IPS-NIHi7 (cell line): ENCODE measurements around the gene SLC37A1.

ENCODE experiments used
- DNase-seq: peaks from one replicate; pipeline ENCODE4 v3.0.0; 2012; ENCODE audit warnings: mixed read lengths; ENCODE audit errors: extremely low spot score

SLC37A1 gene

GRCh38 chr21:42527489-42528158 lies 14.0 kb downstream of the SLC37A1 start:
- no peak for DNase-seq

DNA sequence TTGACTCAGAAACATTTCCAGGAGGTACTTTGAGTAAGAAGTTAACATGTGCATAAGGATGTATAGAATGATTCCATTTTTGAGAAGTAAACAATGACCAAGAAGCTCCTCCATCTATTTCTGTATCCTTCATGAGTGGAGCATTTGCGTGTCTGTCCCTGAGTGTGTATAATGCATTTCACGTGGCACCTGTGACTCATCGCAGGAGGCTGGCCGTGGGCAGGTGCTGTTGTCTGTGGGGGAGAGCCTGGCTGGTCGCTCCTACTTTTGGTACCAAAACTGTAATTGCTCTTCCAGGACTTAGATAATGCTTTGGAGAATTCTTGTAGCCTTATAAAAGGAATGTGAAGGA lies 16.5 kb downstream of the SLC37A1 start:
- no peak for DNase-seq

DNA sequence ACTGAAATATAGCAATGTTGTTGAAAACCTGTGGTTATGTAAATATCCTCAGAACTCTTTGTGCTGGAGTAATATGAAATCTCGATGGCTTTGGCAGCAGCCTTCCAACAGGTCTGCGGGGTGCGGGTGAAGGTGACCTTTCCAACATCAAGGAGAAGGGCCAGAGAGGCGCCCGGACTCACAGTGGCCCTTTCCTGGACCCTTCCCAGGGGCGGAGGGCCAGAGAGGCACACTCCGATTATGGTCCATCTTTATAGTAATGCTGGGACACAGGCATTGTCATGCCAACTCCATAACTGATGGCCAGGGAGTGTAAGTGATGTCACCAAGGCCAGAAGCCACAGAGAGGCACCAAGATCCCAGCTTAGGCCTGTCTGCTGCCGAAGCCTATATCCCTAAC lies 18.1 kb downstream of the SLC37A1 start:
- no peak for DNase-seq

DNA sequence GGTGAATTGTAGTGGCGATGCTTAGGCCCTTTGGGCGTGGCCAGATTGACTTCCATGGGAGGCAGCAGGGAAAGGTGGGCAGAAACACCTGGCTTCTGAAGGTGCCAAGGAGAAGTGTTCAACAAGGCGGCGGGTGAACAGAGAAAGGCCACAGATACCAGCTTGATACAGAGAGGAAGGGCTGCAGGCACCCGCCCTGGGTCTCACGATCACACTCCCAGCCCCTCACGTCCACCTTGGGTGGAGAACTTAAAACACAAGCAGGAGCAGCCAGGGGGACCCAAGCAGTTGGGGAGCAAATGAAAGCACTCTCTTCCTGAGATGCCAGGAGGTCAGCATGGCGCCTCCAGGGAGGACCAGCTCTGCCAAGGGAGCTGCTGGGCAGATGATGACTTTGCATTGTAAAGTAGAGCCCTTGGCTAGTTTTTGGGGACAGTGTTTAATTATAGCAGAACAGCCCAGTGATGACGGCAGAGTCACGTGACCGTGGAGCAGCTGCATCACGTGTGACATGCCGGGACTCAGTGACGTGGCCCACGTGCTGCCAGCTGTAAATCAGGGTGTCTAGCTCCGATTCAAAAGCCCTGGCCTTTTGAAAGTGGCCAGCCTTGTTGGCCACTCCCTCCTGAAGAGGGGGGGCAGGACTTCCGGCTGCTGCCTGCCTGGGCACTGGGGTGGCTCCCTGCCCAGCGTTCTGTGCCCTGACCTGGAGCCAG lies 19.0 kb downstream of the SLC37A1 start:
- no peak for DNase-seq

GRCh38 chr21:42533306-42533962 lies 19.8 kb downstream of the SLC37A1 start:
- DNase-seq, result no peak

- no peak for DNase-seq
Measured at GRCh38 chr21:42533963-42534355, 20.3 kb downstream of the SLC37A1 start.

DNA sequence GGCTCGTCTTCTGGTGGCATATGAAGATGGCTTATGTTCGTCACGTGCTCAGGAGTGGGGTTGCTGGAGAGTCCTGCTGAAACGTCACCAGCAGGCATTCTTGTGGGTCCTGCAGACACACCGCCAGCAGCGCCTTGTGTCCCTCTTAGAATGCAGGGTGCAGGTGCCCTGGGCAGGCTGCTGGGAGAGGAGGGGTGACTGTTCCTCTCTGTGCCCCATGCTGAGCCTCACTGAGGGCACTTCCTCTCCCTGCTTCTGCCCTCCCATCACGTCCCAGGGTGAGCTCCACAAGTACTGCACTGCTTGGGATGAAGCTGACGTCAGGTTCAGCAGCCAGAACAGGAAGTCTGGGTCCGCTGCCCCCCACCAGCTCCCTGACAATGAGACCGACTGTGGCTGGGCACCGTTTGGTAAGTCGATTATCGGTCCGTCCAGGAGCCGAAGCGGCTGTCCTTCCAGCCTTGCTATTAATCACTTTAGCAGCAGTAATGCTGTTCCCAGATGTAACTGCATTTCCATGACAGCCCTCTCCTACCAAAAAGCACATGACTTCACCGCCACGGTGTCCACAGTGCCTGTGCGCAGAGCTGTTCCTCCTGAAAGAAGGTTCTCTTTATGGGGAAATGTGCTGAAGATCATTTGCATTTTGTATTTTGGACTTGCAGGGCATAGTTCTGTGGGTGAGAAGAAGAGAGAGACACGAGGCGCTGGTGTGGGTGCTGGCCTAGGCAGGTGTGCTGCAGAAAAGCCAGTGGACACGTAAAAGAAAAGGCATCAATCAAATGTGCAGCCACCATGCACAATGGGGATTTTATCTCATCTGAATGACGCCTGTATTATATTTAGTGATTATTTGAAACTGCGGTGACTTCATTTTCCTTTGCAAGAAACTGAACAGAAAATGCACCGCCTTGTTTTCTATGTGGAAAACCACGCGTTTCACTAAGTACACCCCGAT lies 21.0 kb downstream of the SLC37A1 start:
- no peak for DNase-seq

DNA sequence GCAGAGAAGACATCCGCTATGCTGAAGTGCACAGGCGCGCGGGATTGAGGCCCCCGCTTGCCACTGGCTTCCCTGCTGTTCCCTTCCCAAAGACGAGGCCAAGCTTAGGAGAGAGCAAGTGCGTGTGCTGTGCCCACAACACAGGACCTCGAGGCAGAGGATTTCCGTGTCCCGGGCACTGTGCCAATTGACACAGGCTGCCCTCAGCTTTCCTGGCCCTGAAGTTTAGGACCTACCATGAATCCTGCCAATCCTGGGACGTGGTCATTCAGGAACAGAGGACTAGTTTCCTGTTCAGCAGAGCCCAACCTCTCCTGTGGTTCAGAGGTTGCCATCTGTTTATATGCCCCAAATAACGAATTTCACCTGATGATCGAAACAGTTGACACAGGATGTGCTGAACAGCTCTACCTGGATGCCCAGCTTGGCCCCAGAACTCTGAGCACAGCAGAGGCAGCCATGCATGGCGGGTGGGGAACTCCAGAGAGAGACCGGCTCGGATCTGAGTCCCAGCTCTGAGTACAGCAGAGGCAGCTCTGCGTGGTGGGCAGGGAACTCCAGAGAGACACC lies 22.0 kb downstream of the SLC37A1 start:
- no peak for DNase-seq

DNA sequence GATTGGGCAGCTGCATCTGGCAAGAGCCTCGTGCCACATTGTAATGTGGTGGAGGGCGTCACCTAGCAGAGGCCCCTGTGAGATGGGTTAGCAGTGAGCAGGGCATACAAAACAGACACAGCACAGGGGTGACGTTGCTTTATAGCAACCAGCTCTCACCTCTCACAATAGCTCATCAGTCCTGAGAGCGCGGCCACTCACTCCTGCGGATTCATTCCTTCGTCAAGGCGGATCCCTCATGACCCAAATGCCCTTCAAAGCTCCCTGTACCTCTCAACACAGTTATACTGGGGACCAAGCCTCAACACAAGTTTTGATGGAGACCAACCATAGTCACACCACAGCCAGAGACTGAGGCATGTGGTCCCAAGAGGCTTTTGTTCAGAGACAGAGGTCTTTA lies 22.9 kb downstream of the SLC37A1 start:
- DNase-seq, result no peak

DNA sequence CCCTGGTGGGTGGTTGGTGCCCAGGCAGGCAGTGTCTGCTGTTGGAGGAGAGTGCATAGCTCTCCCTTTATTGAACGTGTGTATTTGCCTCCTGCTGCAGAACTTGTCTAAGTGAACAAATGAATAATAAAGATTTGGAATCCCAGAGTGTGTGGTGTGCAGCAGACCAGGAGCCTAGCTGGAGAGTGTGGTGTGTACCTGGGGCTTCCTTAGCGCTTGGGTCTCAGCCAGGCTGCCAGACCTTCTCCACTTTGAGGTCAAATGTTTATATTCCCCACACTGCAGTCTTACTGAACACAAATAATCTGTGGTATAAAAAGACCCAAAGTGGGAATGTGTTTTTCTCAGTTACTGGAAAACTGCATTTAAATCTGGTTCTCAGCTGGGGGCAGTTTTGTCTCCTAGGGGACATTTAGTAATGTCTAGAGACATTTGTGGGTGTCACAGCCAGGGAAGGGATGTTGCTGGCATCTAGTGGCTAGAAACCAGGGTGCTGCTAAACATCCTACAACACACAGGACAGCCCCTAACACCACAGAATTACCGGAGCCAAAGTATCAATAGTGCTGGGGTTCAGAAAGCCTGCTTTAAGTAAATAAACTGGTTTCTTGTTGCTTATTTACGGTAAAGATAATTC lies 23.6 kb downstream of the SLC37A1 start:
- DNase-seq, result no peak

GRCh38 chr21:42538479-42539275 lies 25.0 kb downstream of the SLC37A1 start:
- no peak for DNase-seq

GRCh38 chr21:42539342-42539741 lies 25.7 kb downstream of the SLC37A1 start:
- DNase-seq, result no peak

DNA sequence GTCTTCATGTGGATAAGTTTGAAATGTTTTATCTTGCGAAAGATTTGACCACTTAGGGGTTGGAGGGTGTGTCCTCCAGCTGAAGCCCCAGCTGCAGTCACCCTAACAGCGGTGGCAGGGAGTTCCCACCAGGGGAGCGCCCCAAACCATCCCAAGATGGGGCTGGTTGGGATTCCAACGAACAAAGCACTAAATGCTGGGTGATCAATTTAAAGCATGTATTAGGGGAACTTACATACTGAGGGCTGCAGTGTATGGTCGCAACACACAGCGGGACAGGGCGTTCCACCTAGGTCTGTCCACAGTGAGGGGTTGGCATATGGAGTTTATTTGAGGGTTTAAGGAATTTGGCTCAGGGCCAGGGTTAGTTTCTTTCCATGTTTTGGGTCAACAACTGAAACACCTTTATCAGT lies 26.3 kb downstream of the SLC37A1 start:
- DNase-seq, result no peak

GRCh38 chr21:42540396-42540795 lies 26.7 kb downstream of the SLC37A1 start:
- DNase-seq, result no peak

DNA sequence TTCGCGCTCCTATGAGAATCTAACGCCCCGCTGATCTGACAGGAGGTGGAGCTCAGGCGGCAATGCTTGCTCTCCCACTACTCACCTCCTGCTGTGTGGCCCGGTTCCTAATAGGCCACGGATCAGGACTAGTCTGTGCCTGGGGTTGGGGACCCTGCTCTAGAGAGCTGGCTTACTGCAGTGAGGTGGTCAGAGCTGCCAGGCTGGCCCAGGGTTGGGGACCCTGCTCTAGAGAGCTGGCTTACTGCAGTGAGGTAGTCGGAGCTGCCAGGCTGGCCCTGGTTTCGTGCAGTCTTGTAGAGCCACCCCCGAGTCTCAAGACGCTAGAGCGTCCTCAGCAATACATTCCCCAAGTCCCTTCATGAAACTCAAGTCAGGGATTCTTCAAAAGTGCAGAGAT lies 27.5 kb downstream of the SLC37A1 start:
- no peak for DNase-seq

DNA sequence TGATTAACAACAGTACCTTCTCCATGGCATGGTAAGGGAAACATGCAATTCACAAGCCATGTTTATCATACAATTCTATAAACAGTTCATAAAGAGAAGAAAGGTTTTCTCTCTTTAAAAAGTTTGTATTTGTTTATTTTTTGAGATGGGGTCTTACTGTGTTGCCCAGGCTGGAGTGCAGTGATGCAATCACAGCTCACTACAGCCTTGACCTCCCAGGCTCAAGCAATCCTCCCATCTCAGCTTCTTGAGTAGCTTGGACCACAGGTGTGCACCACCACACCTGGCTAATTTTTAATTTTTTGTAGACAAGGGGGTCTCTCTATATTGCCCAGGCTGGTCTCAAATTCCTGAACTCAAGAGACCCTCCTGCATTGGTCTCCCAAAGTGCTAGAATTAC lies 28.0 kb downstream of the SLC37A1 start:
- DNase-seq, result no peak

- DNase-seq, result no peak
Measured at GRCh38 chr21:42542196-42542595, 28.5 kb downstream of the SLC37A1 start.

DNA sequence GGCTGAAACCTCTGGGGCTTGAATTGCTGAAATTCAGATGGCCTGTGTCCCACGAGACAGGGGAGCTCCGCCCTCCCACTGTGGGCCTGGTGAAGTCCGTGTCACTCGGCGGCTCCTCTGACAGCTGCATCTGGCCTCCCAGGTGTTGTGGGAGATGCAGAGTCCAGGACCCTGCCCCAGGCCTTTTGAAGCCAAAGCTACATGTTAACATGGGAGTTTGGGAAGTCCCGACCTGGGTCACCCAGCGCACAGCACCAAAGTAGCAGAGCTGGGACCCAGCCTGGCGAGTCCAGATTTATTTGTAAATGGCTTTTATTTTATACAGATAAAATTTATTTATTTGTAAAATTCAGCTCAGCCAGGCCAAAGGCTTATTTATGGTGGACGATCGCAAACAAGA lies 28.9 kb downstream of the SLC37A1 start:
- no peak for DNase-seq

- no peak for DNase-seq
Measured at GRCh38 chr21:42543106-42543847, 29.6 kb downstream of the SLC37A1 start.

- no peak for DNase-seq
Measured at GRCh38 chr21:42544544-42544943, 30.9 kb downstream of the SLC37A1 start.
